Coronary artery (tissue), 2 donors: Measurements from ENCODE around the gene NLGN1.

ENCODE experiments used
- DNase-seq: peaks from one replicate; pipeline ENCODE4 v3.0.0-alpha.2; 2017; ENCODE audit warnings: low spot score
- H3K27ac ChIP-seq, 2 donors: fragments of 200-600 bp; sonication (generic); one replicate each; pipeline ENCODE4 v1.5.1; 2016 to 2019
- H3K4me3 ChIP-seq: fragments of 200-600 bp; sonication (generic); 2 replicates; pipeline ENCODE4 v1.5.1; 2016; ENCODE audit warnings: mild to moderate bottlenecking, moderate library complexity
- CTCF ChIP-seq: fragments of 200-600 bp; sonication (generic); IDR thresholded peaks from one replicate; pipeline ENCODE4 v1.5.1; 2019; ENCODE audit warnings: antibody characterized with exemption

NLGN1 gene

GRCh38 chr3:174049472-174049871 is 651.9 kb downstream of the NLGN1 start:
- no peak overlapping the region for H3K27ac ChIP-seq
- H3K4me3 ChIP-seq, result no peak overlapping the region
- no peak for DNase-seq
- TF ChIP-seq CTCF, result no peak

GRCh38 chr3:174051191-174051590 is 653.6 kb downstream of the NLGN1 start:
- TF ChIP-seq CTCF, result no peak
- H3K4me3 ChIP-seq, result no peak overlapping the region
- no peak overlapping the region for H3K27ac ChIP-seq
- DNase-seq, result no peak

GRCh38 chr3:174058804-174059203 is 661.3 kb downstream of the NLGN1 start:
- H3K27ac ChIP-seq, result no peak overlapping the region
- no peak overlapping the region for H3K4me3 ChIP-seq
- no peak for DNase-seq
- TF ChIP-seq CTCF, result no peak

- no peak for DNase-seq
- no peak for TF ChIP-seq CTCF
- Histone ChIP-seq H3K4me3 (no peak overlapping the region), H3K27ac (no peak overlapping the region)
Measured at GRCh38 chr3:174060431-174060830, 662.9 kb downstream of the NLGN1 start.

GRCh38 chr3:174061162-174061561 is 663.6 kb downstream of the NLGN1 start:
- H3K27ac ChIP-seq, result no peak overlapping the region
- DNase-seq, result no peak
- H3K4me3 ChIP-seq, result no peak overlapping the region
- TF ChIP-seq CTCF, result no peak

GRCh38 chr3:174061731-174062130 is 664.2 kb downstream of the NLGN1 start:
- no peak overlapping the region for H3K4me3 ChIP-seq
- TF ChIP-seq CTCF, result no peak
- no peak overlapping the region for H3K27ac ChIP-seq
- DNase-seq, result no peak

GRCh38 chr3:174062923-174063322 is 665.4 kb downstream of the NLGN1 start:
- H3K4me3 ChIP-seq, result no peak overlapping the region
- no peak overlapping the region for H3K27ac ChIP-seq
- DNase-seq, result no peak
- TF ChIP-seq CTCF, result no peak
